Muscle of back (tissue), 13 donors: ENCODE data around the gene RXFP2. TPM values are rescaled to one million over a fixed set of nuclear protein-coding genes. Genes with fewer than 3 reads are reported as not detected.
A peak's percentile ranks its signal among the peaks of the same experiment; 100 is the strongest.

ENCODE experiments used
- DNase-seq, 3 donors: peaks; one replicate each; pipeline versions ENCODE4 v3.0.0 to v3.0.0-alpha.2; 2013
- long read RNA-seq, 9 donors: transcript quantifications; one replicate each; lab custom pipeline, GENCODE V29; 2026
- polyA plus RNA-seq, 10 donors: library from polyadenylated mRNA; unstranded; fragments of 120-200 nt; gene quantifications; one replicate each; pipeline ENCODE4 v1.2.1, GENCODE V29; 2013; ENCODE audit not compliant: insufficient read length in 10 of 10

RXFP2 gene
- under 1 TPM in 4 of 10 donors, not detected in 6; 0.16 to 0.27 (median 0.22) TPM for polyA plus RNA-seq
- long read RNA-seq, donor 1, result 0 reads
- long read RNA-seq, donor 2, result 0 reads
- long read RNA-seq, donor 3, result 0 reads
- long read RNA-seq, donor 4, result 0 reads
- long read RNA-seq, donor 5, result 0 reads
- long read RNA-seq, donor 6, result 0 reads
- long read RNA-seq, donor 7, result 0 reads
- long read RNA-seq, donor 8, result 0 reads
- long read RNA-seq, donor 9, result 0 reads

- DNase-seq, result no peak
Observed at GRCh38 chr13:31739226-31739625, at the start of gene RXFP2. Gene RXFP2, plus strand, starts transcription at chr13:31739526. Its CDS starts 87 bp downstream, at chr13:31739613.

- peak in 1 of 3 donors; percentile 10 for DNase-seq
Observed at GRCh38 chr13:31697290-31697689, 42.0 kb upstream of the RXFP2 start.

GRCh38 chr13:31699650-31700049, 39.7 kb upstream of the RXFP2 start:
- DNase-seq, result peak in 1 of 3 donors; percentile 3

- no peak for DNase-seq
Observed at GRCh38 chr13:31703780-31704179, 35.5 kb upstream of the RXFP2 start.

- DNase-seq, result no peak
Observed at GRCh38 chr13:31706105-31706504, 33.2 kb upstream of the RXFP2 start.

GRCh38 chr13:31717583-31717982, 21.7 kb upstream of the RXFP2 start:
- no peak for DNase-seq

GRCh38 chr13:31719214-31719613, 20.1 kb upstream of the RXFP2 start:
- no peak for DNase-seq

GRCh38 chr13:31722673-31723072, 16.7 kb upstream of the RXFP2 start:
- DNase-seq, result no peak

- no peak for DNase-seq
Observed at GRCh38 chr13:31725841-31726240, 13.5 kb upstream of the RXFP2 start.

GRCh38 chr13:31731921-31732320, 7.4 kb upstream of the RXFP2 start:
- peak in 1 of 3 donors; percentile 33 for DNase-seq

GRCh38 chr13:31733066-31733465, 6.3 kb upstream of the RXFP2 start:
- peak in 1 of 3 donors; percentile 20 for DNase-seq

GRCh38 chr13:31733647-31734046, 5.7 kb upstream of the RXFP2 start:
- peak in 1 of 3 donors; percentile 17 for DNase-seq

- peak; percentile 64 to 86 (median 83) for DNase-seq
Observed at GRCh38 chr13:31742097-31742734, 2.9 kb downstream of the RXFP2 start.

GRCh38 chr13:31747291-31747690, 8.0 kb downstream of the RXFP2 start:
- DNase-seq, result no peak

- DNase-seq, result no peak
Observed at GRCh38 chr13:31747966-31748365, 8.6 kb downstream of the RXFP2 start.

GRCh38 chr13:31749929-31750328, 10.6 kb downstream of the RXFP2 start:
- peak in 1 of 3 donors; percentile 88 for DNase-seq

GRCh38 chr13:31755211-31755610, 15.9 kb downstream of the RXFP2 start:
- no peak for DNase-seq

GRCh38 chr13:31755803-31756212, 16.5 kb downstream of the RXFP2 start:
- no peak for DNase-seq

GRCh38 chr13:31756346-31756745, 17.0 kb downstream of the RXFP2 start:
- DNase-seq, result peak in 1 of 3 donors; percentile 87

- DNase-seq, result no peak
Observed at GRCh38 chr13:31761951-31762350, 22.6 kb downstream of the RXFP2 start.

GRCh38 chr13:31764556-31764955, 25.2 kb downstream of the RXFP2 start:
- no peak for DNase-seq

- peak in 1 of 3 donors; percentile 81 for DNase-seq
Observed at GRCh38 chr13:31765138-31765785, 25.9 kb downstream of the RXFP2 start.
